Type B pancreatic cell (in vitro differentiated cells): ENCODE results near the gene TAF1A. TPM values are rescaled to one million over a fixed set of nuclear protein-coding genes. Genes with fewer than 3 reads are reported as not detected.

Experiments
- DNase-seq: peaks from one replicate; pipeline ENCODE4 v3.0.0; 2021; ENCODE audit warnings: mixed read lengths; ENCODE audit not compliant: unreplicated experiment; ENCODE audit errors: extremely low spot score
- H3K27ac Mint-ChIP-seq: 2 replicates; pipeline ENCODE4 v1.8.0; 2021; ENCODE audit warnings: mild to moderate bottlenecking, mixed read lengths
- H3K27me3 Mint-ChIP-seq: 2 replicates; pipeline ENCODE4 v1.8.0; 2021; ENCODE audit warnings: mixed read lengths
- H3K36me3 Mint-ChIP-seq: 2 replicates; pipeline ENCODE4 v1.8.0; 2021; ENCODE audit warnings: mixed read lengths
- H3K4me1 Mint-ChIP-seq: one replicate; pipeline ENCODE4 v1.8.0; 2021; ENCODE audit warnings: mixed read lengths; ENCODE audit not compliant: unreplicated experiment
- H3K4me3 Mint-ChIP-seq: 2 replicates; pipeline ENCODE4 v1.8.0; 2021; ENCODE audit warnings: mild to moderate bottlenecking, mixed read lengths
- H3K9me3 Mint-ChIP-seq: 2 replicates; pipeline ENCODE4 v1.8.0; 2021; ENCODE audit warnings: mixed read lengths
- CTCF ChIP-seq: fragments of 200-600 bp; sonication (generic); conservative IDR thresholded peaks from 2 replicates; pipeline ENCODE4 v1.5.0; 2021; ENCODE audit warnings: antibody characterized with exemption, mild to moderate bottlenecking
- total RNA-seq: library from RNA; stranded (reverse); gene quantifications from 2 replicates; pipeline ENCODE4 v1.2.1, GENCODE V29; 2021; ENCODE audit warnings: low replicate concordance

Gene TAF1A
- total RNA-seq, 1 donor from 2014 or later: 16.7 TPM

- no peak for DNase-seq
- Mint-ChIP-seq H3K4me1 (peaks cover 9% of the 10 kb centered on the region), H3K4me3 (peak overlapping the region; percentile 68), H3K36me3 (peaks cover 40% of the 10 kb centered on the region), H3K9me3 (no peaks in the 10 kb centered on the region), H3K27ac (peak overlapping the region; percentile 97), H3K27me3 (no peaks in the 10 kb centered on the region)
- TF ChIP-seq CTCF: no peak
Observed at GRCh38 chr1:222582099-222582774, 7.5 kb downstream of the TAF1A start.

- Mint-ChIP-seq H3K27me3 (no peaks in the 10 kb centered on the region), H3K27ac (no peak overlapping the region), H3K4me3 (no peak overlapping the region), H3K4me1 (peaks cover 9% of the 10 kb centered on the region), H3K9me3 (no peaks in the 10 kb centered on the region), H3K36me3 (peaks cover 60% of the 10 kb centered on the region)
- no peak for TF ChIP-seq CTCF
- no peak for DNase-seq
Observed at GRCh38 chr1:222579316-222579715, 10.4 kb downstream of the TAF1A start.

- peaks cover 65% of the 10 kb centered on the region for H3K36me3 Mint-ChIP-seq
- peaks cover 9% of the 10 kb centered on the region for H3K9me3 Mint-ChIP-seq
- H3K4me1 Mint-ChIP-seq: no peaks in the 10 kb centered on the region
- no peak for DNase-seq
- no peaks in the 10 kb centered on the region for H3K27me3 Mint-ChIP-seq
- H3K27ac Mint-ChIP-seq: no peak overlapping the region
- H3K4me3 Mint-ChIP-seq: no peak overlapping the region
- TF ChIP-seq CTCF: no peak
Observed at GRCh38 chr1:222570837-222571236, 18.9 kb downstream of the TAF1A start.

- Mint-ChIP-seq H3K4me3 (no peak overlapping the region), H3K27me3 (no peaks in the 10 kb centered on the region), H3K36me3 (peaks cover 21% of the 10 kb centered on the region), H3K4me1 (no peaks in the 10 kb centered on the region), H3K27ac (no peak overlapping the region), H3K9me3 (no peaks in the 10 kb centered on the region)
- TF ChIP-seq CTCF: peak; percentile 55
- DNase-seq: no peak
Observed at GRCh38 chr1:222561656-222562055, 28.1 kb downstream of the TAF1A start.

GRCh38 chr1:222557574-222557973, 32.2 kb downstream of the TAF1A start:
- Mint-ChIP-seq H3K27me3 (no peaks in the 10 kb centered on the region), H3K4me1 (no peaks in the 10 kb centered on the region), H3K36me3 (peaks cover 21% of the 10 kb centered on the region), H3K9me3 (no peaks in the 10 kb centered on the region), H3K27ac (no peak overlapping the region), H3K4me3 (no peak overlapping the region)
- DNase-seq: no peak
- TF ChIP-seq CTCF: no peak

GRCh38 chr1:222557148-222557547, 32.6 kb downstream of the TAF1A start:
- no peaks in the 10 kb centered on the region for H3K27me3 Mint-ChIP-seq
- H3K27ac Mint-ChIP-seq: no peak overlapping the region
- H3K4me1 Mint-ChIP-seq: no peaks in the 10 kb centered on the region
- no peak for DNase-seq
- H3K4me3 Mint-ChIP-seq: no peak overlapping the region
- no peaks in the 10 kb centered on the region for H3K9me3 Mint-ChIP-seq
- no peak for TF ChIP-seq CTCF
- peaks cover 21% of the 10 kb centered on the region for H3K36me3 Mint-ChIP-seq
